ENCODE data around the gene RYR3. TPM values are rescaled to one million over a fixed set of nuclear protein-coding genes. Genes with fewer than 3 reads are reported as not detected.
"Not testable (repeated sequence)": the region's sequence is repeated elsewhere in the genome, so short reads cannot be mapped to it uniquely, and the experiment has no call there.

The RYR3 gene
- polyA plus RNA-seq, 1 donor: 6.5 TPM

DNA sequence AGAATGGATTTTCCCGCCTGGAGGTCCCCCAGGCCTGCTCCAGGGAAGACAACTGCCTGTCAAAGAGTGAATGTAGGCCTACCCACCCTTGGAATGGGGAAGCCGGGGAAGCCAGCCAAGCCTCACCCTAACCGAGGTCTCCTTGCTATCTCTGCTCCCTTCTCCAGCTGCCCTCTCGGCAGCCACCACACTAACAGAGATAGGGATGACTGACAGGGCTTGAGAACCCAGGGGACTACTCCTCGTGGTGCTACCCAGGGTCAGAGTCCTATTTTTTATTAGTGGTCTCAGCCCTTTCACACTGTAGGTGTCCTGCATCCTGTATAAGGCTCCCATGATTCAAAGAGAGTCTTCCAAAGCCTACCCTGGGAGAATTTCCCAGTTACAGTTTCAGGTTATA, 496.9 kb downstream of the RYR3 start:
- no peaks in the 10 kb centered on the region for H3K4me1 ChIP-seq (ENCODE audit: control insufficient read depth, insufficient read depth, low read length)
- no peaks in the 10 kb centered on the region for H3K9me3 ChIP-seq (ENCODE audit: control insufficient read depth, low read depth, low read length)
- H3K27ac ChIP-seq (ENCODE audit: low read length): no peak overlapping the region
- H3K36me3 ChIP-seq (ENCODE audit: control insufficient read depth, insufficient read depth, low read length): no peaks in the 10 kb centered on the region
- no peaks in the 10 kb centered on the region for H3K27me3 ChIP-seq (ENCODE audit: control insufficient read depth, insufficient read depth, low read length)
- no peak overlapping the region for H3K4me3 ChIP-seq (ENCODE audit: low read length)
- WGBS (ENCODE audit: insufficient coverage, low lambda C conversion rate): no CpG with 5 or more reads among the region's 5 CpGs
- DNase-seq: no peak

DNA sequence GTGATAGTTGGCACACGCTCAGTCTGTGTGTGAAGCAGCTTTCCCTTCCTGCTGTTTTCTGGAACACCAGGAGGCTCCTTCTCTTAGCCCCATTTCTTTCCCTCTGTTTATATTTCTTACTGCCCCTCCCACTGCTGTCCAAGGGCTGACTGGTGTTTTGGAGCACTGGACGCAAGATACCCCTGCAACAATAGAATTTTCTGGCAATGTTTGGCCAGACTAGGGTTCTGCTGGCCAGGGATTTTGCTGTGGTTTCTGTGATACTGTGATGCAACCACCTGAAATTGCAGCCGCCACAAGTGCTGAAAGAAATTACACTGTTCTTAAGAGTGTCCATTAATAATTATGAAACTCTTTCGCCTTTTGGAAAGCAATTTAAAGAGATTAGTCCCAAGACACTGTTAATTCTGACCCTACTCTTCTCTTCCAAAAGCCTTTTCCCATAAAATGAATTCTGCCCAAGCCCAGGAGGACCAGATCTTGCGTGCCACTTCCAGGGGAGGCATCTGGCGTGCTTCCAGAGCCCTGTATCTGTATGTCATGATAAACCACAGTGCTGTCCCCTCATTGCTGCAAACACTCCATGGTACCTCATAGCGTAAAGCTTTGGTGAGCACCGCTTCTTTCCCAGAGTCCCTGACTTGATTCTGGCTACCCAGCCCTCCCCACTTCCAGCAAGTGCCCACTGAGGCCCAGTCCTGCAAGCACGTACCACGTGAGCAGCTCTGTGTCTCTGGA, 498.1 kb downstream of the RYR3 start:
- 80% methylated on average over 1 of the region's 10 CpGs for WGBS (ENCODE audit: insufficient coverage, low lambda C conversion rate)
- H3K27ac ChIP-seq (ENCODE audit: low read length): no peak overlapping the region
- no peaks in the 10 kb centered on the region for H3K9me3 ChIP-seq (ENCODE audit: control insufficient read depth, low read depth, low read length)
- no peak for DNase-seq
- no peak overlapping the region for H3K4me3 ChIP-seq (ENCODE audit: low read length)
- H3K4me1 ChIP-seq (ENCODE audit: control insufficient read depth, insufficient read depth, low read length): no peaks in the 10 kb centered on the region
- no peaks in the 10 kb centered on the region for H3K27me3 ChIP-seq (ENCODE audit: control insufficient read depth, insufficient read depth, low read length)
- no peaks in the 10 kb centered on the region for H3K36me3 ChIP-seq (ENCODE audit: control insufficient read depth, insufficient read depth, low read length)

DNA sequence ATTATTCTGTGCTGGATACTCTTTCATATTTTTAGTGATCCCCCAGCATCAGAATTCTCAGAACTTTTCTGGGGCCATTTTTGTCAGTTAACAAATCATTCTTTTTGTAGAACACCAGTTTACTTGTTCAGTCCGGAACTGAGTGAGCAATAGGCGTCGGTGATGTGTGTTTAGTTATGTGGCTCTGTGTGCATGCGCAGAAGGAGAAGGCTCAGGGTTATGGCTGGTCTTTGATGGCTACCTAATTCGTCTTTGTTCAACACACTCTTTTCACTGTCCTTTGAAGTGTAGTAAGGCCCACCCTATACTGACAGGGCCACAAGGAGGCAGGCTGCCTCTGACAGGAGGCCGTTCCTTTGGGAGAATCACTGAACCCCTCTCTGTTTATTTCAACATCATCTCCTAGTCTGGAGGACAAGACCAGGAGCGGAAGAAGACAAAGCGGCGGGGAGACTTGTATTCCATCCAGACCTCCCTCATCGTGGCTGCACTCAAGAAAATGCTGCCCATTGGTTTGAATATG, 499.4 kb downstream of the RYR3 start:
- DNase-seq: no peak
- Histone ChIP-seq H3K9me3 (ENCODE audit: control insufficient read depth, low read depth, low read length) (no peaks in the 10 kb centered on the region), H3K27ac (ENCODE audit: low read length) (no peak overlapping the region), H3K27me3 (ENCODE audit: control insufficient read depth, insufficient read depth, low read length) (no peaks in the 10 kb centered on the region), H3K4me3 (ENCODE audit: low read length) (no peak overlapping the region), H3K36me3 (ENCODE audit: control insufficient read depth, insufficient read depth, low read length) (no peaks in the 10 kb centered on the region), H3K4me1 (ENCODE audit: control insufficient read depth, insufficient read depth, low read length) (no peaks in the 10 kb centered on the region)
- no CpG with 5 or more reads among the region's 10 CpGs for WGBS (ENCODE audit: insufficient coverage, low lambda C conversion rate)

DNA sequence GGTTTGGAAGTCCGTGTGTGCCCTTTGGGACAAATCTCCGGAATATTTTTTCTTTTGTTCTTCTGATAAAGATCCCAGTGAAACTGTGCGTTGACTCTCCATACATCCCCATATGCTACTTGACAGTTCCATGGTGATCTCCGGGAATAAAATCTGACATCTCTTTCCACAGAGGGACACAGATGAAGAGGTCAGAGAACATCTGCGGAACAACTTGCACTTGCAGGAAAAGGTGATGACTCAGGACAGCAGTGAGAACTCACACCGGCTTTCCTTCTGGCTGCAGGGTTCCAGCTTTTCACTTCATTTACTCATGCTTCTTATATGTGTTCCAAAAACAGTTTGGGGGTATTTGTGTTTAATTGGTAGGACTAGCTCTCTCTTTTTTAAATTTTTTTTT, 500.0 kb downstream of the RYR3 start:
- Histone ChIP-seq H3K9me3 (ENCODE audit: control insufficient read depth, low read depth, low read length) (no peaks in the 10 kb centered on the region), H3K27ac (ENCODE audit: low read length) (no peak overlapping the region), H3K27me3 (ENCODE audit: control insufficient read depth, insufficient read depth, low read length) (no peaks in the 10 kb centered on the region), H3K36me3 (ENCODE audit: control insufficient read depth, insufficient read depth, low read length) (no peaks in the 10 kb centered on the region), H3K4me3 (ENCODE audit: low read length) (no peak overlapping the region), H3K4me1 (ENCODE audit: control insufficient read depth, insufficient read depth, low read length) (no peaks in the 10 kb centered on the region)
- 100% methylated on average over 2 of the region's 6 CpGs for WGBS (ENCODE audit: insufficient coverage, low lambda C conversion rate)
- no peak for DNase-seq

DNA sequence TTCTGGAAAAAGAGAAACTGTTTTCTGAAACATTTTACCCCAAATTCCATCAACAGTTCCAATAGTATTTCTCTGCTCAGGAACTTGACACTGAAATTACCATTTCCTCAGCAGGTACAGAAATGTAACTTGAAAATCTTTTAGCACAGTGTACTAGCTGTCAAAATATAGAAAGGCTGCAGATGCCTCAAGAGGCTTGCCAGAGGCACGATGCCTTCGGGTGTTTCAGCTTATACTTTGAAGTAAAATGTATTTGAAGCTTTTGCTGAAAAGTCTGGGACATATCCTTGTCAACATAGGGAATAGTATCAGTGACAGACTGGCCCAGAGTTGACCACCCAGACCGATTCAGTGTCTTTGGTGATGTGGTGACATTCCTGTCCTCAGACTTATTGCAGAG, 503.1 kb downstream of the RYR3 start:
- no CpG with 5 or more reads among the region's 3 CpGs for WGBS (ENCODE audit: insufficient coverage, low lambda C conversion rate)
- DNase-seq: no peak
- H3K27ac ChIP-seq (ENCODE audit: low read length): no peak overlapping the region

DNA sequence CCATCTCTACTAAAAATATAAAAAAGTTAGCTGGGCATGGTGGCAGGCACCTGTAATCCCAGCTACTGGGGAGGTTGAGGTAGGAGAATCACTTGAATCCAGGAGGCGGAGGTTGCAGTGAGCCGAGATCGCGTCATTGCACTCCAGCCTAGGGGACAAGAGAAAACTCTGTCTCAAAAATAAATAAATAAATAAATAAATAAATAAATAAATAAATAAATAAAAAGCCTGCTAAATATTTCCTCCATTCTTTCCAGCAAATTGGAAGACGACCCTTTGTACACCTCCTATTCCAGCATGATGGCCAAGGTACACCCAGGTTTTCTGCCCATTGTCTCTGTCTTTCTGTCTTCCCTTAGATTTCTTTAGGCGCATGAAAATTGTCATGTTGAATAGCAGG, 508.7 kb downstream of the RYR3 start:
- not testable (repeated sequence) for H3K27me3 ChIP-seq (ENCODE audit: control insufficient read depth, insufficient read depth, low read length); DNase-seq; H3K27ac ChIP-seq (ENCODE audit: low read length); H3K4me1 ChIP-seq (ENCODE audit: control insufficient read depth, insufficient read depth, low read length); H3K4me3 ChIP-seq (ENCODE audit: low read length); H3K9me3 ChIP-seq (ENCODE audit: control insufficient read depth, low read depth, low read length); H3K36me3 ChIP-seq (ENCODE audit: control insufficient read depth, insufficient read depth, low read length)
- no CpG with 5 or more reads among the region's 6 CpGs for WGBS (ENCODE audit: insufficient coverage, low lambda C conversion rate)

More for the DNA sequence above, 503.1 kb downstream of the RYR3 start:
- H3K4me3 ChIP-seq (ENCODE audit: low read length): no peak overlapping the region
- no peaks in the 10 kb centered on the region for H3K9me3 ChIP-seq (ENCODE audit: control insufficient read depth, low read depth, low read length)
- H3K4me1 ChIP-seq (ENCODE audit: control insufficient read depth, insufficient read depth, low read length): no peaks in the 10 kb centered on the region
- no peaks in the 10 kb centered on the region for H3K36me3 ChIP-seq (ENCODE audit: control insufficient read depth, insufficient read depth, low read length)
- no peaks in the 10 kb centered on the region for H3K27me3 ChIP-seq (ENCODE audit: control insufficient read depth, insufficient read depth, low read length)

DNA sequence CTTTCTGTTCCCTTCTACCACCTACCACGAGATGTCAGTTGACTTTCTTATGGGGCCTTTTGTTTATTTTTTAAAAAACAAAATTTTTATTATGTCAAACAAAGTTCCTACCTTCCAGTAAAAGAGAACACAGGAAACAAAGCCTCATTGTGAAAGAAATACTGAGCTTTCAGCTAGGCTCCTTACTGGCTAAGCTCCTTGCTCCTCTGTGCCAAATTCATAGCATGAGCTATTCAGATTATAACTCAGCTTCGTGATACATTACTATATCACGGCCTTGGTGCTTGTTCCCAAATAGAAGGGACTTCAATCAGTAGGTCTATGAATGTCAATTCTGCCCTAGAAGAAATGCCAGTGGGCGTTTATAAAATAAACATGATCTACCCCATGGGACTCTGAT, 511.7 kb downstream of the RYR3 start:
- Histone ChIP-seq H3K4me3 (ENCODE audit: low read length) (no peak overlapping the region), H3K27me3 (ENCODE audit: control insufficient read depth, insufficient read depth, low read length) (no peaks in the 10 kb centered on the region), H3K4me1 (ENCODE audit: control insufficient read depth, insufficient read depth, low read length) (no peaks in the 10 kb centered on the region), H3K27ac (ENCODE audit: low read length) (no peak overlapping the region), H3K36me3 (ENCODE audit: control insufficient read depth, insufficient read depth, low read length) (no peaks in the 10 kb centered on the region), H3K9me3 (ENCODE audit: control insufficient read depth, low read depth, low read length) (no peaks in the 10 kb centered on the region)
- no peak for DNase-seq
- 82% methylated on average over 1 of the region's 4 CpGs for WGBS (ENCODE audit: insufficient coverage, low lambda C conversion rate)

DNA sequence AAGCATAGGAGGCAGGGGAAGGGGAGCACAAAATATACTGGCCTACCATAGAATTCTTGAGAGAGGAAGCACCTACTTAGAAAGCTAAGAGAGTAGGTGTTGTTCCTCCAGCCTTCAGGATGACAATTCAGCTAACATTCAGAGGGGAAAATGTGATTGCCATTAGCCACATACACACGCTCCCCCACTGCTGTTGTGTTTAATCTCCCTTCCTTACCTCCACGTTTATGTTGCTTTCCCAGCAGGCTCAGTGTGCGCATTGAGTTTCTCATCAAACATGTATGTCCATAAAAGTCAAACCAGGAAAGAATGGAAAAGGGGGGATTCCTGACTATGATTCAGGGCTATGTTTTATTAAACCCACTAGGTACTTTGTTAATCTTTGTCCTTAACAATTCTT, 512.4 kb downstream of the RYR3 start:
- no peak overlapping the region for H3K27ac ChIP-seq (ENCODE audit: low read length)
- no peak overlapping the region for H3K4me3 ChIP-seq (ENCODE audit: low read length)
- H3K4me1 ChIP-seq (ENCODE audit: control insufficient read depth, insufficient read depth, low read length): no peaks in the 10 kb centered on the region
- no peak for DNase-seq
- H3K36me3 ChIP-seq (ENCODE audit: control insufficient read depth, insufficient read depth, low read length): no peaks in the 10 kb centered on the region
- H3K27me3 ChIP-seq (ENCODE audit: control insufficient read depth, insufficient read depth, low read length): no peaks in the 10 kb centered on the region
- no peaks in the 10 kb centered on the region for H3K9me3 ChIP-seq (ENCODE audit: control insufficient read depth, low read depth, low read length)
- WGBS (ENCODE audit: insufficient coverage, low lambda C conversion rate): no CpG with 5 or more reads among the region's 3 CpGs

DNA sequence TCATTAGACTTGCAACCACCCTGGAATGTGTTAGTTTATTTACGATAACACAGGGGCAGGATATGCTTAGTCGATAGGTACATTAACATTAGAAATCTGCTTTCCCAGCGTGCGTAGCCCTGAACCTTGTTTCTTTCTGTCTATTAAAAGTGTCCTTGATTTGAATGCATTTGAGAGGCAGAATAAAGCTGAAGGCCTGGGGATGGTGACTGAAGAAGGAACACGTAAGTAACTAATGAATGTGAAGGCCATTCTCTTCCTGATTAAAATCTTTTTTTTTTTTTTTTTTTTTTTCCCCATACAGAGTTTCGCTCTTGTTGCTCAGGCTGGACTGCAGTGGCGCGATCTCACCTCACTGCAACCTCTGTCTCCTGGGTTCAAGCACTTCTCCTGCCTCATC, 514.7 kb downstream of the RYR3 start:
- no peak for DNase-seq
- no CpG with 5 or more reads among the region's 8 CpGs for WGBS (ENCODE audit: insufficient coverage, low lambda C conversion rate)
- no peaks in the 10 kb centered on the region for H3K36me3 ChIP-seq (ENCODE audit: control insufficient read depth, insufficient read depth, low read length)
- H3K9me3 ChIP-seq (ENCODE audit: control insufficient read depth, low read depth, low read length): no peaks in the 10 kb centered on the region
- H3K4me3 ChIP-seq (ENCODE audit: low read length): no peak overlapping the region
- no peaks in the 10 kb centered on the region for H3K27me3 ChIP-seq (ENCODE audit: control insufficient read depth, insufficient read depth, low read length)
- no peaks in the 10 kb centered on the region for H3K4me1 ChIP-seq (ENCODE audit: control insufficient read depth, insufficient read depth, low read length)
- no peak overlapping the region for H3K27ac ChIP-seq (ENCODE audit: low read length)

DNA sequence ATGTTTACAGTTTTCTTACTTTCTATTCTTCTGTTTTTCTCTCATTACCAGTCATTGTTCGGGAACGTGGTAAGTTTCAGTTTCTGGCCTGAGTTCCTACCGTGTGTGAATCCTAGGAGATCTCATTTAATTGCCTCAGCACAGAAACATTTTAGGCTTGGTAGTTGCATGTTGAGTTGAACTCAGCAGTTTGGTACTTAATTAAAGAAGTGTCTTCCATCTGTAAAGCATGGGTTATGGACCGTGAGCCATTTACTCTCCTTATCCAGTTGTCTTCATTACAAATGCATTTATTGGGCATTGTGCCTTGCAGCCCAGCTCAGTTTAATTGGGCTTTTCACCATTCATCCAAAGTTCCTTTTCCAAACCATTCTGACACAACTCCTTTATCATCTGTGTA, 515.4 kb downstream of the RYR3 start:
- no peaks in the 10 kb centered on the region for H3K4me1 ChIP-seq (ENCODE audit: control insufficient read depth, insufficient read depth, low read length)
- H3K9me3 ChIP-seq (ENCODE audit: control insufficient read depth, low read depth, low read length): no peaks in the 10 kb centered on the region
- WGBS (ENCODE audit: insufficient coverage, low lambda C conversion rate): no CpG with 5 or more reads among the region's 4 CpGs
- no peak for DNase-seq
- H3K4me3 ChIP-seq (ENCODE audit: low read length): no peak overlapping the region
- H3K27me3 ChIP-seq (ENCODE audit: control insufficient read depth, insufficient read depth, low read length): no peaks in the 10 kb centered on the region
- H3K36me3 ChIP-seq (ENCODE audit: control insufficient read depth, insufficient read depth, low read length): no peaks in the 10 kb centered on the region
- H3K27ac ChIP-seq (ENCODE audit: low read length): no peak overlapping the region

DNA sequence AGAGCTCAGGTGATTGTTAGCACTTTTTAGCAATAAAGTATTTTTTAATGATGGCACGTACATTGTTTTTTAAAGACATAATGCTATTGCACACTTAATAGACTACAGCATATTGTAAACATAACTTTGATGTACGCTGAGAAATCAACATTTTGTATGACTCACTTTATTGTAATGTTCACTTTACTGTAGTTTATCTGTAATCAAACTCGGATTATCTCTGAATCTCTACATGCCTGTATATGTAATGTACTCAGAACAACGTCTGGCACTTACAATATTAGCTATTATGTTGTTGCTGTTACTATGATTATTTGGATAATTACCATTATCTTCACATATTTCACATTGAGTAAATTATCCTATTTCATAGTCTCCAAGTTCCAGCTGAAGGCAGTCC, 519.6 kb downstream of the RYR3 start:
- Histone ChIP-seq H3K27me3 (ENCODE audit: control insufficient read depth, insufficient read depth, low read length) (no peaks in the 10 kb centered on the region), H3K4me3 (ENCODE audit: low read length) (no peak overlapping the region), H3K4me1 (ENCODE audit: control insufficient read depth, insufficient read depth, low read length) (no peaks in the 10 kb centered on the region), H3K36me3 (ENCODE audit: control insufficient read depth, insufficient read depth, low read length) (no peaks in the 10 kb centered on the region), H3K9me3 (ENCODE audit: control insufficient read depth, low read depth, low read length) (no peaks in the 10 kb centered on the region), H3K27ac (ENCODE audit: low read length) (no peak overlapping the region)
- WGBS (ENCODE audit: insufficient coverage, low lambda C conversion rate): 65% methylated on average over 2 of the region's 4 CpGs
- DNase-seq: no peak

Measured in large intestine (tissue), 3 donors.